ENCODE data around the gene PRR22.

GRCh38 chr19:5809053-5809452 lies 24.5 kb upstream of the PRR22 start:
- no peak for TF ChIP-seq POLR2A (IDR thresholded peaks at IDR 0.05)
- TF ChIP-seq, protein P1, sequence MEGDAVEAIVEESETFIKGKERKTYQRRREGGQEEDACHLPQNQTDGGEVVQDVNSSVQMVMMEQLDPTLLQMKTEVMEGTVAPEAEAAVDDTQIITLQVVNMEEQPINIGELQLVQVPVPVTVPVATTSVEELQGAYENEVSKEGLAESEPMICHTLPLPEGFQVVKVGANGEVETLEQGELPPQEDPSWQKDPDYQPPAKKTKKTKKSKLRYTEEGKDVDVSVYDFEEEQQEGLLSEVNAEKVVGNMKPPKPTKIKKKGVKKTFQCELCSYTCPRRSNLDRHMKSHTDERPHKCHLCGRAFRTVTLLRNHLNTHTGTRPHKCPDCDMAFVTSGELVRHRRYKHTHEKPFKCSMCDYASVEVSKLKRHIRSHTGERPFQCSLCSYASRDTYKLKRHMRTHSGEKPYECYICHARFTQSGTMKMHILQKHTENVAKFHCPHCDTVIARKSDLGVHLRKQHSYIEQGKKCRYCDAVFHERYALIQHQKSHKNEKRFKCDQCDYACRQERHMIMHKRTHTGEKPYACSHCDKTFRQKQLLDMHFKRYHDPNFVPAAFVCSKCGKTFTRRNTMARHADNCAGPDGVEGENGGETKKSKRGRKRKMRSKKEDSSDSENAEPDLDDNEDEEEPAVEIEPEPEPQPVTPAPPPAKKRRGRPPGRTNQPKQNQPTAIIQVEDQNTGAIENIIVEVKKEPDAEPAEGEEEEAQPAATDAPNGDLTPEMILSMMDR (IDR thresholded peaks at IDR 0.05), result no peak
